T1000 (cell line): ENCODE results near the gene VWC2.

Experiments used
- DNase-seq: peaks from one replicate; lab custom pipeline; 2025; ENCODE audit warnings: mixed read lengths; lab: John Stamatoyannopoulos, UW

VWC2 gene

GRCh38 chr7:49783446-49783845 lies 10.0 kb downstream of the VWC2 start:
- no peak for DNase-seq

GRCh38 chr7:49787980-49788379 lies 14.5 kb downstream of the VWC2 start:
- no peak for DNase-seq

GRCh38 chr7:49788455-49789059 lies 15.1 kb downstream of the VWC2 start:
- no peak for DNase-seq

GRCh38 chr7:49789736-49790135 lies 16.3 kb downstream of the VWC2 start:
- DNase-seq = no peak

GRCh38 chr7:49790209-49790608 lies 16.8 kb downstream of the VWC2 start:
- no peak for DNase-seq

- no peak for DNase-seq
Observed at GRCh38 chr7:49791088-49791741, 17.8 kb downstream of the VWC2 start.

- DNase-seq = no peak
Observed at GRCh38 chr7:49797987-49798660, 24.7 kb downstream of the VWC2 start.

GRCh38 chr7:49800031-49800430 lies 26.6 kb downstream of the VWC2 start:
- DNase-seq = no peak

GRCh38 chr7:49802600-49802999 lies 29.2 kb downstream of the VWC2 start:
- DNase-seq = no peak

- no peak for DNase-seq
Observed at GRCh38 chr7:49803812-49804211, 30.4 kb downstream of the VWC2 start.

- DNase-seq = no peak
Observed at GRCh38 chr7:49805371-49806007, 32.1 kb downstream of the VWC2 start.

- DNase-seq = no peak
Observed at GRCh38 chr7:49812534-49812933, 39.1 kb downstream of the VWC2 start.

GRCh38 chr7:49817279-49817678 lies 43.8 kb downstream of the VWC2 start:
- no peak for DNase-seq

GRCh38 chr7:49821181-49821580 lies 47.7 kb downstream of the VWC2 start:
- no peak for DNase-seq

- DNase-seq = no peak
Observed at GRCh38 chr7:49822856-49823255, 49.4 kb downstream of the VWC2 start.

GRCh38 chr7:49823566-49823965 lies 50.1 kb downstream of the VWC2 start:
- DNase-seq = no peak

GRCh38 chr7:49839863-49840645 lies 66.6 kb downstream of the VWC2 start:
- DNase-seq = no peak

- no peak for DNase-seq
Observed at GRCh38 chr7:49840751-49841405, 67.4 kb downstream of the VWC2 start.

GRCh38 chr7:49845626-49846025 lies 72.2 kb downstream of the VWC2 start:
- DNase-seq = no peak

- no peak for DNase-seq
Observed at GRCh38 chr7:49848211-49848841, 74.9 kb downstream of the VWC2 start.
